Measurements from ENCODE around the gene SLC44A1.

The SLC44A1 gene

GRCh38 chr9:105275938-105276337, 31.5 kb downstream of the SLC44A1 start:
- DNase-seq, result no peak

DNA sequence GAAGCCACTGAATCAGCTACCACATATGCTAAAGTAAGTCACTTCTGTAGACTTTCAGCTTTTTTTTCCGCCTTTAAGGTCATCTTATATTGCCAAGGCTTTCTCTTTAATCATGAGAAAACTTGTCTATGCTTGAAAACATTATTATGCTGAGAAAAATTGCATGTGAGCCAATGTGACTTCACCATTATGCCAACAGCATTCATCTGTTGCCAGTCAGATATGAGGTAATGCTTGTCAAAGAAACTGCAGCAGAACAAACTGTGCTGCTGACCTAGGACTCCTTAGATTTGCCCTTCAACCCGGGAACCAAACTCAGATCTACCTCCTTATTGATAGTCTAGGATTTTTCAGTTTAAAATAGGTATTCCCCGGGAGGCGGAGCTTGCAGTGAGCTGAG, 34.3 kb downstream of the SLC44A1 start:
- DNase-seq, result no peak

DNA sequence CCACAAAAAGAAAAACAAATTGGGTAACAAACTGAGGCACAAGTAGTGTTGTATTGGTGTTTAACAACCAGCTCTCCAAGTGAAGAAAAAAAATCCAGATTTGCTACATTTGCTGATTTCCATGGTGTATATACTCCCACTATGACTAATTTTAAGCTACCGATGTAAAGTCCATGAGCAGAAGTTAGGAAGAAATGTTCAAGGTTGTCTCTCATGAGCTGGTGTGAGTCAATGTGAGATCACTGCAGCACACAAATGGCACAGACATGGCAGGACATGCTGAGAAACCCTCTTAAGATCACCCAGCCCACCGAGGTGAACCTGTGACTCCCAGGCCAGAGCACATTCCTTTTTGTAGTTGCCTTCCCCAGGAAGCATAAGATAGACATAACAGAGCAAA, 36.2 kb downstream of the SLC44A1 start:
- DNase-seq, result no peak

GRCh38 chr9:105281272-105281671, 36.8 kb downstream of the SLC44A1 start:
- no peak for DNase-seq

DNA sequence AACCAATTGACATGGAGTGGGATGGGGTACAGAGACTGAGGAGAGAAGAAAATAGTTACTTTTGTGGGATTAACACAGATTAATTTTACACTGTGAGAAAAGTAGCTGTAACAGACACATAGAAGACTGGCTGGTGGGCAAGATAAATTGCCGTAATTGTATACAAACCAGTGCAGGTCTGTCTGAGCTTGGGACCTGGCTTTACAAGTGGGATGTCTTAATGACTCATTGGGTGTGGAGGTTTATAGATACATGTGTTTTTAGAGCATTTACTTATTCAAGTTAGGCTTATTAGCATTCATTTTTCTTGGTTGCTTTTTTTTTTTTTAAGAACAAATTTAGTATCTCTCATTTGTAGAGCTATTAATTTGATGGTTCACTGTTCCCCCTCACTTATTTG, 37.5 kb downstream of the SLC44A1 start:
- DNase-seq, result no peak

- DNase-seq, result no peak
Measured at GRCh38 chr9:105282870-105283621, 38.6 kb downstream of the SLC44A1 start.

GRCh38 chr9:105283795-105284194, 39.3 kb downstream of the SLC44A1 start:
- no peak for DNase-seq

DNA sequence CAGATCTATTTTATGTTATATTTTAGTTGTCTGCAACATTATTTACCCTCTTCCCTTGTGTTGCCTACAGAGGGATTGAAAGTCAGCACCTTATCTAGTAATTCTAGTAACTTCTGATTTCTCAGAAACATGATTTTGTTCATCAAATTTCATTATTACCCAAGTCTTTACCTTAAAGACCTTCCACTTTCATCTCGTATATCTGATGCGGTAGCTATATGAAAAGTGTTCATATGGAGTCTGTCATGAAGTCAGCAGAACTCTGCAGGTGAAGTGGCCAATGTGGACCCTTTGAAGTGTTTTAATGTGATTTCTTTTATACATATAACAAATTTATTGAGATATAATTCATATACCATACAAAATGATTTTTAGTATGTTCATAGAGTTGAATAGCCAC, 40.0 kb downstream of the SLC44A1 start:
- DNase-seq, result no peak

- no peak for DNase-seq
Measured at GRCh38 chr9:105286098-105286497, 41.6 kb downstream of the SLC44A1 start.

DNA sequence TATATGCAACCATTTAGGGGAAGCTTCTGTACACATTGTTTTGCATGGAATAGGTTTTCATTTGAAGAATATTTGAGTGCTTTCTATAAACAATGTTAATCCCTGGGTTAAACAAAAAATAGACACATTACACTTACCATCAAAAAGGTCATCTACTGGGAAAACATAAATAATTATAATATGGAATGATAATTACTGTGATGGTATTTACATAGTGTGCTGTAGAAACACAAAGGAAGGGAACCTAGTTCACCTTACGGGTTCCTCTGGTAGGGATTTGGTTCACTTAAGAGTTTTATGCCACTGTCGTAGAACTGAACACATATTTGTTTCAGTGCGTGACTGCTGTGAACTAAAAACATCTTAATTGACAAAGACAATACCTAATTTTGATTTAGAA, 44.9 kb downstream of the SLC44A1 start:
- no peak for DNase-seq

DNA sequence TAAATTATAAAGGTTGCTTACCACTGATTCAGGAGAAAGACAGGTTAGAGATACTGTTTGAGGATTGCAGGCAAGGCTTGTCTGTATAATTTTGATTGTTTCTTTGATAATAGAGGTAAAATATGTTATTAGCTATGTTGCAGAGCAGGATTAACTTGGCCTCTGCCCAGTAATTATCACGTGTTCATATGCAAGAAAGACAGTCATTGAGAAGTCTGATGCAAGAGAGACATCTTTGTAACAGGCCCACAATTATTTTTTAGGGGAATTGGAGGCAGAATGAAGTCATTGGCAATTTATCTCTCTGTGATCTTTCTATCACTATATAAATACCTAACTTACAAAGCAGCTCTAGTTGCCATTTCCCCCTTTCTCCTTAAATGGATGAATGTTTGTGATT, 46.0 kb downstream of the SLC44A1 start:
- no peak for DNase-seq

DNA sequence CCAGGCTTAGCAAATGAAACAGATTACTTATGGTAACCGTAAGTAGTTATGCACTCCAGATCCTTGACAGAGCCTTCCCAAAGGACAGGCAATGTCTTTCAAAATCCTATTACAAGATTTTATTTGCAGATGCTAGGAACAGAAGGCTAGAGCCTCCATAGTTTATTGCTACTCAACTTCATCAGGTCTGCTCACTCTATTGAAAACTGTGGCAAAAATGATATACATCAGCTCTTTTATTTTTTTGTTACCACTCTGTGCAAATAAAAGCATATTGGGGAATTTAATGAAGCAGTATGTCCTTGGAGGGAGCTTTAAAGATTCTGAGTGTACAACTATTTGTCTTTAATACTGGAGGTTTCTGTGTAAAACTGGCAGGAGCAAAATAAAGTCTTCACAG, 46.5 kb downstream of the SLC44A1 start:
- no peak for DNase-seq

- DNase-seq, result no peak
Measured at GRCh38 chr9:105291422-105291859, 47.0 kb downstream of the SLC44A1 start.

DNA sequence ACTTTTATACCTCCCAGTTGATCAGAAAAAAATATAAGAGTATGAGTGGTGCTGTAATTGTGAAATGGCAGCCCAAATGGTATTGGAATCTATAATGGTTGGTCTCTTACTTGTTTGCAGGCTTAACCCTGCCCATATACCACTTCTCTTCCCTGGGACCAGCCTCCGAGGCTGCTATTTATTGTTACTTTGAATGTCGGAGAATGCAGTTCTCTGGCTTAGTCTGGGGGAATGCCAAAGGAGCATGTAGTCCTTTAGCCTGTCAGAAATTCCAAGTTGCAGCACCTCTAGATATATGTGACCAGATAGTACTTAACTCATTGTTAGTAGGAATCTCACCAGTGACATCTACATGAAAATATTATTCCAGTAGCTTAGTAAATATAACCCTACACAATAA, 47.5 kb downstream of the SLC44A1 start:
- no peak for DNase-seq

GRCh38 chr9:105293408-105293807, 49.0 kb downstream of the SLC44A1 start:
- DNase-seq, result no peak

DNA sequence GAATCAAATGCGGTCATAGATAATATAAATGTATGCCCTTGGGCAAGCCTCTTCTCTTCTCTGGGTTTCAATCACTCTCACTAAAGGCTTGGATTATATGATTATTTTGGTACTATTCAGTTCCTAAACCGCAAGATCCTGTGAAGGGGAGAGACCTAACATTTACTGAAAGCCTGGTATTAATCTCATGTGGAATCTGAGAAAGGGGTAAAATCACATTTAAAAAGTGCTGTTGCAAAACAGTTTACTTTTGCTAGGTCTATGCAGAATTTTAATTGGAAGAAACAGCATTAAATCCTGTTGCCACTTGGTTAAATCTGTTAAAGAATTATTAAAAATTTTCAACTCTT, 50.7 kb downstream of the SLC44A1 start:
- no peak for DNase-seq

- no peak for DNase-seq
Measured at GRCh38 chr9:105295986-105296385, 51.5 kb downstream of the SLC44A1 start.

GRCh38 chr9:105296445-105296844, 52.0 kb downstream of the SLC44A1 start:
- DNase-seq, result no peak

GRCh38 chr9:105296877-105297287, 52.4 kb downstream of the SLC44A1 start:
- DNase-seq, result no peak

- no peak for DNase-seq
Measured at GRCh38 chr9:105297442-105298075, 53.1 kb downstream of the SLC44A1 start.

DNA sequence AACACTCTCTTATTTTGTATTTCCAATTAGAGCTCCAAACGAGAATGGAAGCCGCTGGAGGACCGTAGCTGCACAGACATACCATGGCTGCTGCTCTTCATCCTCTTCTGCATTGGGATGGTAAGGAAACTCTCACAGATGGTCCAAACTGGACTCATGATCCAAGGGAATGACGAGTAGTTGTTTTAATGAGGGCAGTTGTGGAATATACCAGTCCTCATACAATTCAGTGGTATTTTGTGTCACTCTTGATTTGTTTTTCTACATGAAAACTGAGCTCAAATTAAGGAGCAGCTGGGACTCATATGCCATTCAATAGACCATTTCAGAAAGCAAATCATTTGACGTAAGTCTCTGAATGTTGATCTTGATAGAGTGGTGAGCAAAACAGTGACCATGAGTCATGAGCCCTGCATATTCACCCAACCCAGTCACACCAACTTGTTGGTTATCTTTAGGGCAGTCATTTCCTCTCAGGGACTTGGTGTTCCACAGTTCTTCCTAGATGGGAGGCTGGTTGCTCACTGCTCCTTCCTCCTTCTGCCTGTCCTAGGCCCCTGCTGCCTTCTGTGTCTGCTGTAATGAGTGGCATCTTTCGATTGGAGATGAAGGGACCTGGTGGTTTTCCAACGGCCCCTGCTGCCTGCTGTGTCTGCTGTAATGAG, 54.9 kb downstream of the SLC44A1 start:
- DNase-seq, result no peak

GRCh38 chr9:105302728-105303127, 58.3 kb downstream of the SLC44A1 start:
- DNase-seq, result no peak

- no peak for DNase-seq
Measured at GRCh38 chr9:105305856-105306255, 61.4 kb downstream of the SLC44A1 start.

Measured in NCI-H2171 treated with DMSO at 0.1 percent for 48 hours (cell line).